ENCODE data around the gene TMEM9. TPM values are rescaled to one million over a fixed set of nuclear protein-coding genes. Genes with fewer than 3 reads are reported as not detected.

Gene TMEM9
- total and polyA plus RNA-seq, 2 of the 8 experiments (the other 6 are each of a cell fraction or from before 2014, with no cell fraction given) = 79.9 to 181 TPM

DNA sequence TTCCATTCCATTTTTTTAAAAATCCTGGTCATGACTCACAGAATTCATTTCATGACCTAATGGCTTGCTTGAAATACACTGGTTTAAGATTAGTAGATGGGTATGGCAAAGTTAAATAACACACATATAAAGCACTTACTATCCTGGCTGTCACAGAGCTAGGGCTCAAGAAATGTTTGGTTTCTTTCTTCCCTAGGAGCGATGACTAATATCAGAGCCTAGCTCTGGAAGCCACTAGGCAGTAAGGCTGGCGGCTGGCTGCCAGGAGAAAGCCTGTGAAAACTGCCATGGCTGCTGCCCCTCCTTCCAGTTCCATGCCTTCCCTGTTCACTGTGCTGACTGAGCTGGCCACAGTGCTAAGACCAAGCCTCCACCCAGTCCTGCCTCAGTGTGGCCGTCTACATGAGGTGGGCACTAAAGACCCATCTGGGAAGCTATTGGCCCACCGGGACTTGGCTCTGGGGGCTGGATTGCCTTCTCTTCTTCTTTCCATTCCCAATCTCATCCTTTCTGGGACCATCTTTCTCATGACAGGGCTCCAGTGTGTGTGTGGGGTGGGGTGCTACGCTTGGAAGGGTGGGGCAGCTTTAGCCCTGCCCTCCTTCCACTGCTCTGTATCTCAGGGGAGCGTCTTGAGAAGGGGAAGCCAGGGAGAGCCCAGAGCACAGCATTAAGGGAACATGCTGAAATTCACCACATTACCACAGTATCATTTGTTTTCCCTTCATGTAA lies 16.5 kb downstream of the TMEM9 start (continued):
- TF ChIP-seq, protein P1, sequence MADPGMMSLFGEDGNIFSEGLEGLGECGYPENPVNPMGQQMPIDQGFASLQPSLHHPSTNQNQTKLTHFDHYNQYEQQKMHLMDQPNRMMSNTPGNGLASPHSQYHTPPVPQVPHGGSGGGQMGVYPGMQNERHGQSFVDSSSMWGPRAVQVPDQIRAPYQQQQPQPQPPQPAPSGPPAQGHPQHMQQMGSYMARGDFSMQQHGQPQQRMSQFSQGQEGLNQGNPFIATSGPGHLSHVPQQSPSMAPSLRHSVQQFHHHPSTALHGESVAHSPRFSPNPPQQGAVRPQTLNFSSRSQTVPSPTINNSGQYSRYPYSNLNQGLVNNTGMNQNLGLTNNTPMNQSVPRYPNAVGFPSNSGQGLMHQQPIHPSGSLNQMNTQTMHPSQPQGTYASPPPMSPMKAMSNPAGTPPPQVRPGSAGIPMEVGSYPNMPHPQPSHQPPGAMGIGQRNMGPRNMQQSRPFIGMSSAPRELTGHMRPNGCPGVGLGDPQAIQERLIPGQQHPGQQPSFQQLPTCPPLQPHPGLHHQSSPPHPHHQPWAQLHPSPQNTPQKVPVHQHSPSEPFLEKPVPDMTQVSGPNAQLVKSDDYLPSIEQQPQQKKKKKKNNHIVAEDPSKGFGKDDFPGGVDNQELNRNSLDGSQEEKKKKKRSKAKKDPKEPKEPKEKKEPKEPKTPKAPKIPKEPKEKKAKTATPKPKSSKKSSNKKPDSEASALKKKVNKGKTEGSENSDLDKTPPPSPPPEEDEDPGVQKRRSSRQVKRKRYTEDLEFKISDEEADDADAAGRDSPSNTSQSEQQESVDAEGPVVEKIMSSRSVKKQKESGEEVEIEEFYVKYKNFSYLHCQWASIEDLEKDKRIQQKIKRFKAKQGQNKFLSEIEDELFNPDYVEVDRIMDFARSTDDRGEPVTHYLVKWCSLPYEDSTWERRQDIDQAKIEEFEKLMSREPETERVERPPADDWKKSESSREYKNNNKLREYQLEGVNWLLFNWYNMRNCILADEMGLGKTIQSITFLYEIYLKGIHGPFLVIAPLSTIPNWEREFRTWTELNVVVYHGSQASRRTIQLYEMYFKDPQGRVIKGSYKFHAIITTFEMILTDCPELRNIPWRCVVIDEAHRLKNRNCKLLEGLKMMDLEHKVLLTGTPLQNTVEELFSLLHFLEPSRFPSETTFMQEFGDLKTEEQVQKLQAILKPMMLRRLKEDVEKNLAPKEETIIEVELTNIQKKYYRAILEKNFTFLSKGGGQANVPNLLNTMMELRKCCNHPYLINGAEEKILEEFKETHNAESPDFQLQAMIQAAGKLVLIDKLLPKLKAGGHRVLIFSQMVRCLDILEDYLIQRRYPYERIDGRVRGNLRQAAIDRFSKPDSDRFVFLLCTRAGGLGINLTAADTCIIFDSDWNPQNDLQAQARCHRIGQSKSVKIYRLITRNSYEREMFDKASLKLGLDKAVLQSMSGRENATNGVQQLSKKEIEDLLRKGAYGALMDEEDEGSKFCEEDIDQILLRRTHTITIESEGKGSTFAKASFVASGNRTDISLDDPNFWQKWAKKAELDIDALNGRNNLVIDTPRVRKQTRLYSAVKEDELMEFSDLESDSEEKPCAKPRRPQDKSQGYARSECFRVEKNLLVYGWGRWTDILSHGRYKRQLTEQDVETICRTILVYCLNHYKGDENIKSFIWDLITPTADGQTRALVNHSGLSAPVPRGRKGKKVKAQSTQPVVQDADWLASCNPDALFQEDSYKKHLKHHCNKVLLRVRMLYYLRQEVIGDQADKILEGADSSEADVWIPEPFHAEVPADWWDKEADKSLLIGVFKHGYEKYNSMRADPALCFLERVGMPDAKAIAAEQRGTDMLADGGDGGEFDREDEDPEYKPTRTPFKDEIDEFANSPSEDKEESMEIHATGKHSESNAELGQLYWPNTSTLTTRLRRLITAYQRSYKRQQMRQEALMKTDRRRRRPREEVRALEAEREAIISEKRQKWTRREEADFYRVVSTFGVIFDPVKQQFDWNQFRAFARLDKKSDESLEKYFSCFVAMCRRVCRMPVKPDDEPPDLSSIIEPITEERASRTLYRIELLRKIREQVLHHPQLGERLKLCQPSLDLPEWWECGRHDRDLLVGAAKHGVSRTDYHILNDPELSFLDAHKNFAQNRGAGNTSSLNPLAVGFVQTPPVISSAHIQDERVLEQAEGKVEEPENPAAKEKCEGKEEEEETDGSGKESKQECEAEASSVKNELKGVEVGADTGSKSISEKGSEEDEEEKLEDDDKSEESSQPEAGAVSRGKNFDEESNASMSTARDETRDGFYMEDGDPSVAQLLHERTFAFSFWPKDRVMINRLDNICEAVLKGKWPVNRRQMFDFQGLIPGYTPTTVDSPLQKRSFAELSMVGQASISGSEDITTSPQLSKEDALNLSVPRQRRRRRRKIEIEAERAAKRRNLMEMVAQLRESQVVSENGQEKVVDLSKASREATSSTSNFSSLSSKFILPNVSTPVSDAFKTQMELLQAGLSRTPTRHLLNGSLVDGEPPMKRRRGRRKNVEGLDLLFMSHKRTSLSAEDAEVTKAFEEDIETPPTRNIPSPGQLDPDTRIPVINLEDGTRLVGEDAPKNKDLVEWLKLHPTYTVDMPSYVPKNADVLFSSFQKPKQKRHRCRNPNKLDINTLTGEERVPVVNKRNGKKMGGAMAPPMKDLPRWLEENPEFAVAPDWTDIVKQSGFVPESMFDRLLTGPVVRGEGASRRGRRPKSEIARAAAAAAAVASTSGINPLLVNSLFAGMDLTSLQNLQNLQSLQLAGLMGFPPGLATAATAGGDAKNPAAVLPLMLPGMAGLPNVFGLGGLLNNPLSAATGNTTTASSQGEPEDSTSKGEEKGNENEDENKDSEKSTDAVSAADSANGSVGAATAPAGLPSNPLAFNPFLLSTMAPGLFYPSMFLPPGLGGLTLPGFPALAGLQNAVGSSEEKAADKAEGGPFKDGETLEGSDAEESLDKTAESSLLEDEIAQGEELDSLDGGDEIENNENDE (IDR thresholded peaks at IDR 0.05; ENCODE audit: insufficient replicate concordance, low read length) = no peak
- TF ChIP-seq SIN3A (conservative IDR thresholded peaks at IDR 0.05 in 1 of 2, IDR thresholded peaks at IDR 0.05 in 1 of 2; ENCODE audit: low read depth in 1 of 2, low read length in 2 of 2) (no peak), HDAC6 (IDR thresholded peaks at IDR 0.05; ENCODE audit: low read depth, low read length) (no peak), TAF1 (IDR thresholded peaks at IDR 0.05; ENCODE audit: low read depth, low read length) (no peak), CTBP2 (IDR thresholded peaks at IDR 0.05; ENCODE audit: borderline replicate concordance, insufficient read depth, insufficient read length, low read length) (no peak), TBP (IDR thresholded peaks at IDR 0.05; ENCODE audit: low read depth, low read length) (no peak), RXRA (IDR thresholded peaks at IDR 0.05; ENCODE audit: insufficient read depth, low read depth, low read length) (no peak), CREB1 (IDR thresholded peaks at IDR 0.05) (no peak), KDM4A (IDR thresholded peaks at IDR 0.05; ENCODE audit: low read depth, low read length, severe bottlenecking) (no peak), ASH2L (IDR thresholded peaks at IDR 0.05; ENCODE audit: low read length) (no peak), SIRT6 (IDR thresholded peaks at IDR 0.05; ENCODE audit: low read length) (no peak)
